HepG2 (cell line): Measurements from ENCODE around the gene NYNRIN. TPM values are rescaled to one million over a fixed set of nuclear protein-coding genes. Genes with fewer than 3 reads are reported as not detected.

Source experiments
- HDAC1 ChIP-seq: sonication (generic); formaldehyde crosslinking; IDR thresholded peaks from 2 replicates; pipeline ENCODE4 v1.5.1; 2020; ENCODE audit warnings: mild to moderate bottlenecking, missing genetic modification reagents
- IKZF4 ChIP-seq: sonication (generic); formaldehyde crosslinking; IDR thresholded peaks from 2 replicates; pipeline ENCODE4 v1.5.1; 2020; ENCODE audit warnings: borderline replicate concordance, mild to moderate bottlenecking, low read depth, missing genetic modification reagents; ENCODE audit errors: not compliant biosample characterization
- MTF2 ChIP-seq: sonication (generic); formaldehyde crosslinking; IDR thresholded peaks from 2 replicates; pipeline ENCODE4 v1.5.0; 2020; ENCODE audit warnings: missing genetic modification reagents, borderline replicate concordance
- NCOA5 ChIP-seq: sonication (generic); formaldehyde crosslinking; IDR thresholded peaks from 2 replicates; pipeline ENCODE4 v1.4.0; 2020; ENCODE audit warnings: missing genetic modification reagents
- SETDB1 ChIP-seq: sonication (generic); formaldehyde crosslinking; IDR thresholded peaks from 2 replicates; pipeline ENCODE4 v1.5.1; 2020; ENCODE audit warnings: missing genetic modification reagents, mild to moderate bottlenecking, borderline replicate concordance
- ZC3H13 ChIP-seq: sonication (generic); formaldehyde crosslinking; IDR thresholded peaks from 2 replicates; pipeline ENCODE4 v1.8.1; 2023; ENCODE audit warnings: mild to moderate bottlenecking, missing genetic modification reagents, moderate library complexity
- ZNF569 ChIP-seq: sonication (generic); formaldehyde crosslinking; IDR thresholded peaks from 2 replicates; pipeline ENCODE4 v1.5.0; 2020; ENCODE audit warnings: mild to moderate bottlenecking, missing genetic modification reagents, moderate library complexity, borderline replicate concordance
- ZNF775 ChIP-seq: sonication (generic); formaldehyde crosslinking; IDR thresholded peaks from 2 replicates; pipeline ENCODE4 v1.4.0; 2020; ENCODE audit warnings: missing genetic modification reagents, mild to moderate bottlenecking, moderate library complexity, borderline replicate concordance
- polyA plus RNA-seq, 8 experiments: library from polyadenylated mRNA; depleted of rRNA in 3 of 8; stranded (reverse) in 7 of 8; unstranded in 1 of 8; fragments of >200 nt; fragmentation: Illumina TruSeq in 4 of 8; extraction: Trizol in 4 of 8; gene quantifications; 2 replicates each; pipeline versions ENCODE4 v1.2.1 to v1.2.3, GENCODE V29; 2011 to 2016; ENCODE audit warnings: low read depth in 4 of 8, missing spikeins in 1 of 8, mixed read lengths in 1 of 8; ENCODE audit not compliant: insufficient read depth in 1 of 8
- total RNA-seq, 5 experiments: library from RNA; depleted of rRNA; stranded (reverse); fragments of >200 nt; fragmentation: Illumina TruSeq; extraction: Trizol; gene quantifications; 2 replicates each; pipeline ENCODE4 v1.2.3, GENCODE V29; 2016; ENCODE audit warnings: low read depth in 1 of 5
- TF ChIP-seq, protein P1 (sequence below), 2 experiments: IDR thresholded peaks; 2 replicates each; pipeline ENCODE4 v1.6.1; 2011 to 2012; ENCODE audit warnings: low read length in 2 of 2, borderline replicate concordance in 1 of 2, low read depth in 1 of 2, mild to moderate bottlenecking in 1 of 2, moderate library complexity in 1 of 2
- TF ChIP-seq, protein P2 (sequence below): sonication (generic); formaldehyde crosslinking; IDR thresholded peaks from 2 replicates; pipeline ENCODE4 v1.8.0; 2022; ENCODE audit warnings: mild to moderate bottlenecking, missing genetic modification reagents, borderline replicate concordance
- TF ChIP-seq, protein P3 (sequence below): sonication (generic); formaldehyde crosslinking; IDR thresholded peaks from 2 replicates; pipeline ENCODE4 v1.4.0; 2020; ENCODE audit warnings: mild to moderate bottlenecking, missing genetic modification reagents, borderline replicate concordance
- TF ChIP-seq, protein P4 (sequence below): sonication (generic); formaldehyde crosslinking; IDR thresholded peaks from 2 replicates; pipeline ENCODE4 v1.4.0; 2020; ENCODE audit warnings: missing genetic modification reagents
- TF ChIP-seq, protein P5 (sequence below): sonication (generic); formaldehyde crosslinking; IDR thresholded peaks from 2 replicates; pipeline ENCODE4 v1.4.0; 2020; ENCODE audit warnings: missing genetic modification reagents

NYNRIN gene
- total and polyA plus RNA-seq, 2 of the 13 experiments (the other 11 are each of a cell fraction or from before 2014, with no cell fraction given), result 0.63 to 1.1 TPM

DNA sequence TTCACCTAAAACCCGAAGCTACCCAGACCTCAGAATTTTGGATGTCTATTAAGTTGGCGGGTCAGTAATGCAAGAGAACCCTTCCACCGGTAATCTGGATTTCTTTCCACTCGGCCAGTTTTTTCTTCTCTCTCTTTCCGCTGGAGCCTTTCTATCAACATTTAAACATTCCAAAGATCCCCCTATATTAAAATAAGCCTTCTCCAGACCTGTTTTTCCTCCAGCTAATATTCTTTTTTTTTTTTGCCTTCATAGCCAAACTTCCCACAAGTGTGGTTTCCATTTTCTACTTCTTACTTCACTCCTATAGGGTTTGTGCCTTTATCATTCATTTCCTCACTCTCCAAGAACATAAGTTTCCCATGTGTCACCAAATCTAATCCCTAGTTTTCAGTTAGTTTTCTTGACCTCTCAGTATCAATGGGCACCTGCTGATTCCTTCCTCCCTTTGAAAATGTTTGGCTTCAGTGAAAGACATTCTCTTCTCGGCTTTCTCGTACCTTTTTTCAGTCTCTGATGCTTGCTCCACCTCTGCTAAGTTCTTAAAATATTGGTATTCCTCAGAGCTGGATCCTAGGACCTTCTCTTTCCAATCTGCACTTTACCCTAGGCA, 44.4 kb downstream of the NYNRIN start (continued):
- TF ChIP-seq, protein P1, sequence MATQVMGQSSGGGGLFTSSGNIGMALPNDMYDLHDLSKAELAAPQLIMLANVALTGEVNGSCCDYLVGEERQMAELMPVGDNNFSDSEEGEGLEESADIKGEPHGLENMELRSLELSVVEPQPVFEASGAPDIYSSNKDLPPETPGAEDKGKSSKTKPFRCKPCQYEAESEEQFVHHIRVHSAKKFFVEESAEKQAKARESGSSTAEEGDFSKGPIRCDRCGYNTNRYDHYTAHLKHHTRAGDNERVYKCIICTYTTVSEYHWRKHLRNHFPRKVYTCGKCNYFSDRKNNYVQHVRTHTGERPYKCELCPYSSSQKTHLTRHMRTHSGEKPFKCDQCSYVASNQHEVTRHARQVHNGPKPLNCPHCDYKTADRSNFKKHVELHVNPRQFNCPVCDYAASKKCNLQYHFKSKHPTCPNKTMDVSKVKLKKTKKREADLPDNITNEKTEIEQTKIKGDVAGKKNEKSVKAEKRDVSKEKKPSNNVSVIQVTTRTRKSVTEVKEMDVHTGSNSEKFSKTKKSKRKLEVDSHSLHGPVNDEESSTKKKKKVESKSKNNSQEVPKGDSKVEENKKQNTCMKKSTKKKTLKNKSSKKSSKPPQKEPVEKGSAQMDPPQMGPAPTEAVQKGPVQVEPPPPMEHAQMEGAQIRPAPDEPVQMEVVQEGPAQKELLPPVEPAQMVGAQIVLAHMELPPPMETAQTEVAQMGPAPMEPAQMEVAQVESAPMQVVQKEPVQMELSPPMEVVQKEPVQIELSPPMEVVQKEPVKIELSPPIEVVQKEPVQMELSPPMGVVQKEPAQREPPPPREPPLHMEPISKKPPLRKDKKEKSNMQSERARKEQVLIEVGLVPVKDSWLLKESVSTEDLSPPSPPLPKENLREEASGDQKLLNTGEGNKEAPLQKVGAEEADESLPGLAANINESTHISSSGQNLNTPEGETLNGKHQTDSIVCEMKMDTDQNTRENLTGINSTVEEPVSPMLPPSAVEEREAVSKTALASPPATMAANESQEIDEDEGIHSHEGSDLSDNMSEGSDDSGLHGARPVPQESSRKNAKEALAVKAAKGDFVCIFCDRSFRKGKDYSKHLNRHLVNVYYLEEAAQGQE (IDR thresholded peaks at IDR 0.05; ENCODE audit: borderline replicate concordance in 1 of 2, low read depth in 1 of 2, low read length in 2 of 2), result peak in 1 of 2 experiments; percentile 68; a peak in 1 of 4 replicates
- TF ChIP-seq, protein P2, sequence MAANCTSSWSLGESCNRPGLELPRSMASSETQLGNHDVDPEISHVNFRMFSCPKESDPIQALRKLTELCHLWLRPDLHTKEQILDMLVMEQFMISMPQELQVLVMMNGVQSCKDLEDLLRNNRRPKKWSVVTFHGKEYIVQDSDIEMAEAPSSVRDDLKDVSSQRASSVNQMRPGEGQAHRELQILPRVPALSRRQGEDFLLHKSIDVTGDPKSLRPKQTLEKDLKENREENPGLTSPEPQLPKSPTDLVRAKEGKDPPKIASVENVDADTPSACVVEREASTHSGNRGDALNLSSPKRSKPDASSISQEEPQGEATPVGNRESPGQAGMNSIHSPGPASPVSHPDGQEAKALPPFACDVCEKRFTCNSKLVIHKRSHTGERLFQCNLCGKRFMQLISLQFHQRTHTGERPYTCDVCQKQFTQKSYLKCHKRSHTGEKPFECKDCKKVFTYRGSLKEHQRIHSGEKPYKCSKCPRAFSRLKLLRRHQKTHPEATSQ (CRISPR knock-in tag), result 0 out of 2 replicates have a peak, but pooled peaks have one; percentile 23
- TF ChIP-seq, protein P3, sequence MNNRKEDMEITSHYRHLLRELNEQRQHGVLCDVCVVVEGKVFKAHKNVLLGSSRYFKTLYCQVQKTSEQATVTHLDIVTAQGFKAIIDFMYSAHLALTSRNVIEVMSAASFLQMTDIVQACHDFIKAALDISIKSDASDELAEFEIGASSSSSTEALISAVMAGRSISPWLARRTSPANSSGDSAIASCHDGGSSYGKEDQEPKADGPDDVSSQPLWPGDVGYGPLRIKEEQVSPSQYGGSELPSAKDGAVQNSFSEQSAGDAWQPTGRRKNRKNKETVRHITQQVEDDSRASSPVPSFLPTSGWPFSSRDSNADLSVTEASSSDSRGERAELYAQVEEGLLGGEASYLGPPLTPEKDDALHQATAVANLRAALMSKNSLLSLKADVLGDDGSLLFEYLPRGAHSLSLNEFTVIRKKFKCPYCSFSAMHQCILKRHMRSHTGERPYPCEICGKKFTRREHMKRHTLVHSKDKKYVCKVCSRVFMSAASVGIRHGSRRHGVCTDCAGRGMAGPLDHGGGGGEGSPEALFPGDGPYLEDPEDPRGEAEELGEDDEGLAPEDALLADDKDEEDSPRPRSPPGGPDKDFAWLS (CRISPR knock-in tag), result 0 out of 2 replicates have a peak, but pooled peaks have one; percentile 51
- TF ChIP-seq ZNF569 (CRISPR knock-in tag) (0 out of 2 replicates have a peak, but pooled peaks have one; percentile 17), ZNF775 (CRISPR knock-in tag) (0 out of 2 replicates have a peak, but pooled peaks have one; percentile 79), IKZF4 (CRISPR knock-in tag) (no peak), SETDB1 (CRISPR knock-in tag) (0 out of 2 replicates have a peak, but pooled peaks have one; percentile 21), HDAC1 (CRISPR knock-in tag) (no peak), NCOA5 (CRISPR knock-in tag) (no peak), MTF2 (0 out of 2 replicates have a peak, but pooled peaks have one; percentile 9), ZC3H13 (CRISPR knock-in tag) (peak; percentile 17; the same call in 1 of the 2 replicates)
- TF ChIP-seq, protein P4, sequence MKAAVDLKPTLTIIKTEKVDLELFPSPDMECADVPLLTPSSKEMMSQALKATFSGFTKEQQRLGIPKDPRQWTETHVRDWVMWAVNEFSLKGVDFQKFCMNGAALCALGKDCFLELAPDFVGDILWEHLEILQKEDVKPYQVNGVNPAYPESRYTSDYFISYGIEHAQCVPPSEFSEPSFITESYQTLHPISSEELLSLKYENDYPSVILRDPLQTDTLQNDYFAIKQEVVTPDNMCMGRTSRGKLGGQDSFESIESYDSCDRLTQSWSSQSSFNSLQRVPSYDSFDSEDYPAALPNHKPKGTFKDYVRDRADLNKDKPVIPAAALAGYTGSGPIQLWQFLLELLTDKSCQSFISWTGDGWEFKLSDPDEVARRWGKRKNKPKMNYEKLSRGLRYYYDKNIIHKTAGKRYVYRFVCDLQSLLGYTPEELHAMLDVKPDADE (CRISPR knock-in tag), result peak; percentile 79; the same call in 1 of the 2 replicates
- TF ChIP-seq, protein P5, sequence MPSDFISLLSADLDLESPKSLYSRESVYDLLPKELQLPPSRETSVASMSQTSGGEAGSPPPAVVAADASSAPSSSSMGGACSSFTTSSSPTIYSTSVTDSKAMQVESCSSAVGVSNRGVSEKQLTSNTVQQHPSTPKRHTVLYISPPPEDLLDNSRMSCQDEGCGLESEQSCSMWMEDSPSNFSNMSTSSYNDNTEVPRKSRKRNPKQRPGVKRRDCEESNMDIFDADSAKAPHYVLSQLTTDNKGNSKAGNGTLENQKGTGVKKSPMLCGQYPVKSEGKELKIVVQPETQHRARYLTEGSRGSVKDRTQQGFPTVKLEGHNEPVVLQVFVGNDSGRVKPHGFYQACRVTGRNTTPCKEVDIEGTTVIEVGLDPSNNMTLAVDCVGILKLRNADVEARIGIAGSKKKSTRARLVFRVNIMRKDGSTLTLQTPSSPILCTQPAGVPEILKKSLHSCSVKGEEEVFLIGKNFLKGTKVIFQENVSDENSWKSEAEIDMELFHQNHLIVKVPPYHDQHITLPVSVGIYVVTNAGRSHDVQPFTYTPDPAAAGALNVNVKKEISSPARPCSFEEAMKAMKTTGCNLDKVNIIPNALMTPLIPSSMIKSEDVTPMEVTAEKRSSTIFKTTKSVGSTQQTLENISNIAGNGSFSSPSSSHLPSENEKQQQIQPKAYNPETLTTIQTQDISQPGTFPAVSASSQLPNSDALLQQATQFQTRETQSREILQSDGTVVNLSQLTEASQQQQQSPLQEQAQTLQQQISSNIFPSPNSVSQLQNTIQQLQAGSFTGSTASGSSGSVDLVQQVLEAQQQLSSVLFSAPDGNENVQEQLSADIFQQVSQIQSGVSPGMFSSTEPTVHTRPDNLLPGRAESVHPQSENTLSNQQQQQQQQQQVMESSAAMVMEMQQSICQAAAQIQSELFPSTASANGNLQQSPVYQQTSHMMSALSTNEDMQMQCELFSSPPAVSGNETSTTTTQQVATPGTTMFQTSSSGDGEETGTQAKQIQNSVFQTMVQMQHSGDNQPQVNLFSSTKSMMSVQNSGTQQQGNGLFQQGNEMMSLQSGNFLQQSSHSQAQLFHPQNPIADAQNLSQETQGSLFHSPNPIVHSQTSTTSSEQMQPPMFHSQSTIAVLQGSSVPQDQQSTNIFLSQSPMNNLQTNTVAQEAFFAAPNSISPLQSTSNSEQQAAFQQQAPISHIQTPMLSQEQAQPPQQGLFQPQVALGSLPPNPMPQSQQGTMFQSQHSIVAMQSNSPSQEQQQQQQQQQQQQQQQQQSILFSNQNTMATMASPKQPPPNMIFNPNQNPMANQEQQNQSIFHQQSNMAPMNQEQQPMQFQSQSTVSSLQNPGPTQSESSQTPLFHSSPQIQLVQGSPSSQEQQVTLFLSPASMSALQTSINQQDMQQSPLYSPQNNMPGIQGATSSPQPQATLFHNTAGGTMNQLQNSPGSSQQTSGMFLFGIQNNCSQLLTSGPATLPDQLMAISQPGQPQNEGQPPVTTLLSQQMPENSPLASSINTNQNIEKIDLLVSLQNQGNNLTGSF (CRISPR knock-in tag), result no peak
